Measurements from ENCODE around the gene HOXC4.
"Not testable (repeated sequence)": the region's sequence is repeated elsewhere in the genome, so short reads cannot be mapped to it uniquely, and the experiment has no call there.

The HOXC4 gene

GRCh38 chr12:54092943-54093342 is 39.3 kb downstream of the HOXC4 start:
- DNase-seq, result not testable (repeated sequence)

GRCh38 chr12:54095928-54096327 is 42.3 kb downstream of the HOXC4 start:
- DNase-seq, result not testable (repeated sequence)

GRCh38 chr12:54098644-54099043 is 45.0 kb downstream of the HOXC4 start:
- not testable (repeated sequence) for DNase-seq

GRCh38 chr12:54100588-54100987 is 47.0 kb downstream of the HOXC4 start:
- not testable (repeated sequence) for DNase-seq

GRCh38 chr12:54102223-54102622 is 48.6 kb downstream of the HOXC4 start:
- not testable (repeated sequence) for DNase-seq

GRCh38 chr12:54103827-54104226 is 50.2 kb downstream of the HOXC4 start:
- not testable (repeated sequence) for DNase-seq

Measured in hippocampal formation (tissue), 2 donors.